NOMO-1 treated with DMSO at 0.1 percent for 48 hours (cell line): ENCODE data around the gene ATP8A1.
"Not testable (repeated sequence)": the region's sequence is repeated elsewhere in the genome, so short reads cannot be mapped to it uniquely, and the experiment has no call there.

Experiments
- DNase-seq: peaks from one replicate; lab custom pipeline; 2025; ENCODE audit not compliant: unreplicated experiment; lab: John Stamatoyannopoulos, UW

ATP8A1 gene

GRCh38 chr4:42377497-42377896 is 279.4 kb downstream of the ATP8A1 start:
- no peak for DNase-seq

- DNase-seq, result not testable (repeated sequence)
Observed at GRCh38 chr4:42372303-42372702, 284.6 kb downstream of the ATP8A1 start.

- peak; percentile 39 for DNase-seq
Observed at GRCh38 chr4:42371305-42372252, 285.3 kb downstream of the ATP8A1 start.

- no peak for DNase-seq
Observed at GRCh38 chr4:42369489-42369888, 287.4 kb downstream of the ATP8A1 start.

GRCh38 chr4:42366959-42367358 is 289.9 kb downstream of the ATP8A1 start:
- no peak for DNase-seq

- no peak for DNase-seq
Observed at GRCh38 chr4:42364266-42365053, 292.4 kb downstream of the ATP8A1 start.

- DNase-seq, result no peak
Observed at GRCh38 chr4:42363614-42364013, 293.3 kb downstream of the ATP8A1 start.

GRCh38 chr4:42362591-42362990 is 294.3 kb downstream of the ATP8A1 start:
- DNase-seq, result no peak

- DNase-seq, result no peak
Observed at GRCh38 chr4:42361456-42361855, 295.4 kb downstream of the ATP8A1 start.

GRCh38 chr4:42360256-42360669 is 296.6 kb downstream of the ATP8A1 start:
- DNase-seq, result no peak

- no peak for DNase-seq
Observed at GRCh38 chr4:42359711-42360110, 297.2 kb downstream of the ATP8A1 start.
